ENCODE measurements around the gene RASL10A. TPM values are rescaled to one million over a fixed set of nuclear protein-coding genes. Genes with fewer than 3 reads are reported as not detected.

RASL10A gene
- total and polyA plus RNA-seq, 9 of the 15 experiments (the other 6 are each of a cell fraction or from before 2014, with no cell fraction given) = 0.17 to 1.2 (median 0.45) TPM; not detected in 3

DNA sequence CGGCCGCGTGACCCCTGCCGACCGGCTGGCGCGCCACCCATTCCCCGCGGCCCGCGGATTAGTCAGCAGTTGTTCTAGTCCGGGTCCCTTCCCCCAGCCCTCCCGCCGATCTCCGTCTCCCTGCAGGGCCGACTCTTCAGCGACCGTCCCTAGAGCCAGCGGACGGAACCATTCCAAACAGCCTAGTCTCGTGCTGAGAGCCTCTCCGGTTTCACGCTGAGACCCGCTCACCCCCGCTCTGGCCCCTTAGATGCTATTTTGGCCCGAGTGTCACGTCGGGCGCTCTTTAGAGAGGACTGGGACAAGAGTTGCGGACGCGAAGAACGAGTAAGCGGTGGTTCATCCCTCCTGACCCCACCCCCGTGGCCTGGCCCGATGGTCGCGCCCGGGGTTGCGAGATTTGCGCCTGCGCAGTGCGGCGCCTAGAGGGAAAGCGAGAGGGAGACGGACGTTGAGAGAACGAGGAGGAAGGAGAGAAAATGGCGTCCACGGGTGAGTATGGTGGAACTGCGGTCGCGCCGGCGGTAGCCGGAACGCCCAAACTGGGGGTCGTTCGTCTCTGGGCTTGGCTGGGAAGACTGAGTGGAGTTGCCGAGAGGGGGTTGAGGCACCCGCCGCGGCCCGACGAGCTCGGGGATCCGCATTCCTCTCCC lies 47.5 kb downstream of the RASL10A start, which contains the start of the genes EWSR1 and RHBDD3 (continued):
- TF ChIP-seq RBM22 (IDR thresholded peaks at IDR 0.05; ENCODE audit: low read depth, low read length, poor library complexity, severe bottlenecking) (peak; percentile 75), KDM5B (IDR thresholded peaks at IDR 0.05; ENCODE audit: insufficient replicate concordance, low read depth, low read length) (peak; percentile 56), NCOA1 (IDR thresholded peaks at IDR 0.05; ENCODE audit: low read depth) (peak; percentile 54; the same call in 1 of the 2 replicates), SMARCB1 (IDR thresholded peaks at IDR 0.05; ENCODE audit: insufficient read length, low read depth) (no peak), GTF2F1 (IDR thresholded peaks at IDR 0.05; ENCODE audit: low read depth, low read length) (0 out of 2 replicates have a peak, but pooled peaks have one; percentile 8), ZNF165 (CRISPR knock-in tag; IDR thresholded peaks at IDR 0.05; ENCODE audit: borderline replicate concordance) (no peak), POLR2G (IDR thresholded peaks at IDR 0.05; ENCODE audit: low read depth, low read length) (peak; percentile 90), TAF15 (IDR thresholded peaks at IDR 0.05; ENCODE audit: low read depth, low read length) (no peak), ETV6 (IDR thresholded peaks at IDR 0.05; ENCODE audit: borderline replicate concordance in 1 of 2, low read depth in 2 of 2, low read length in 1 of 2) (no peak), ETV6 (CRISPR knock-in tag; IDR thresholded peaks at IDR 0.05; ENCODE audit: borderline replicate concordance) (no peak), SRSF1 (IDR thresholded peaks at IDR 0.05; ENCODE audit: low read depth, low read length) (0 out of 2 replicates have a peak, but pooled peaks have one; percentile 27), POLR2AphosphoS2 (IDR thresholded peaks at IDR 0.05; ENCODE audit: low read length) (no peak), POLR2B (IDR thresholded peaks at IDR 0.05; ENCODE audit: low read depth, partially characterized antibody) (peak; percentile 86), PHF8 (IDR thresholded peaks at IDR 0.05; ENCODE audit: borderline replicate concordance, low read length) (peak; percentile 69)
- TF ChIP-seq, protein P1, sequence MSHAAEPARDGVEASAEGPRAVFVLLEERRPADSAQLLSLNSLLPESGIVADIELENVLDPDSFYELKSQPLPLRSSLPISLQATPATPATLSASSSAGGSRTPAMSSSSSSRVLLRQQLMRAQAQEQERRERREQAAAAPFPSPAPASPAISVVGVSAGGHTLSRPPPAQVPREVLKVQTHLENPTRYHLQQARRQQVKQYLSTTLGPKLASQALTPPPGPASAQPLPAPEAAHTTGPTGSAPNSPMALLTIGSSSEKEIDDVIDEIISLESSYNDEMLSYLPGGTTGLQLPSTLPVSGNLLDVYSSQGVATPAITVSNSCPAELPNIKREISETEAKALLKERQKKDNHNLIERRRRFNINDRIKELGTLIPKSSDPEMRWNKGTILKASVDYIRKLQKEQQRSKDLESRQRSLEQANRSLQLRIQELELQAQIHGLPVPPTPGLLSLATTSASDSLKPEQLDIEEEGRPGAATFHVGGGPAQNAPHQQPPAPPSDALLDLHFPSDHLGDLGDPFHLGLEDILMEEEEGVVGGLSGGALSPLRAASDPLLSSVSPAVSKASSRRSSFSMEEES (CRISPR knock-in tag; IDR thresholded peaks at IDR 0.05) = peak; percentile 11; the same call in 1 of the 2 replicates
- TF ChIP-seq, protein P2, sequence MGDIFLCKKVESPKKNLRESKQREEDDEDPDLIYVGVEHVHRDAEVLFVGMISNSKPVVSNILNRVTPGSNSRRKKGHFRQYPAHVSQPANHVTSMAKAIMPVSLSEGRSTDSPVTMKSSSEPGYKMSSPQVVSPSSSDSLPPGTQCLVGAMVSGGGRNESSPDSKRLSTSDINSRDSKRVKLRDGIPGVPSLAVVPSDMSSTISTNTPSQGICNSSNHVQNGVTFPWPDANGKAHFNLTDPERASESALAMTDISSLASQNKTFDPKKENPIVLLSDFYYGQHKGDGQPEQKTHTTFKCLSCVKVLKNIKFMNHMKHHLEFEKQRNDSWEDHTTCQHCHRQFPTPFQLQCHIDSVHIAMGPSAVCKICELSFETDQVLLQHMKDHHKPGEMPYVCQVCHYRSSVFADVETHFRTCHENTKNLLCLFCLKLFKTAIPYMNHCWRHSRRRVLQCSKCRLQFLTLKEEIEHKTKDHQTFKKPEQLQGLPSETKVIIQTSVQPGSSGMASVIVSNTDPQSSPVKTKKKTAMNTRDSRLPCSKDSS (IDR thresholded peaks at IDR 0.05; ENCODE audit: low read depth, partially characterized antibody) = no peak
- TF ChIP-seq, protein P3, sequence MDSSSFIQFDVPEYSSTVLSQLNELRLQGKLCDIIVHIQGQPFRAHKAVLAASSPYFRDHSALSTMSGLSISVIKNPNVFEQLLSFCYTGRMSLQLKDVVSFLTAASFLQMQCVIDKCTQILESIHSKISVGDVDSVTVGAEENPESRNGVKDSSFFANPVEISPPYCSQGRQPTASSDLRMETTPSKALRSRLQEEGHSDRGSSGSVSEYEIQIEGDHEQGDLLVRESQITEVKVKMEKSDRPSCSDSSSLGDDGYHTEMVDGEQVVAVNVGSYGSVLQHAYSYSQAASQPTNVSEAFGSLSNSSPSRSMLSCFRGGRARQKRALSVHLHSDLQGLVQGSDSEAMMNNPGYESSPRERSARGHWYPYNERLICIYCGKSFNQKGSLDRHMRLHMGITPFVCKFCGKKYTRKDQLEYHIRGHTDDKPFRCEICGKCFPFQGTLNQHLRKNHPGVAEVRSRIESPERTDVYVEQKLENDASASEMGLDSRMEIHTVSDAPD (CRISPR knock-in tag; IDR thresholded peaks at IDR 0.05) = no peak
- TF ChIP-seq, protein P4, sequence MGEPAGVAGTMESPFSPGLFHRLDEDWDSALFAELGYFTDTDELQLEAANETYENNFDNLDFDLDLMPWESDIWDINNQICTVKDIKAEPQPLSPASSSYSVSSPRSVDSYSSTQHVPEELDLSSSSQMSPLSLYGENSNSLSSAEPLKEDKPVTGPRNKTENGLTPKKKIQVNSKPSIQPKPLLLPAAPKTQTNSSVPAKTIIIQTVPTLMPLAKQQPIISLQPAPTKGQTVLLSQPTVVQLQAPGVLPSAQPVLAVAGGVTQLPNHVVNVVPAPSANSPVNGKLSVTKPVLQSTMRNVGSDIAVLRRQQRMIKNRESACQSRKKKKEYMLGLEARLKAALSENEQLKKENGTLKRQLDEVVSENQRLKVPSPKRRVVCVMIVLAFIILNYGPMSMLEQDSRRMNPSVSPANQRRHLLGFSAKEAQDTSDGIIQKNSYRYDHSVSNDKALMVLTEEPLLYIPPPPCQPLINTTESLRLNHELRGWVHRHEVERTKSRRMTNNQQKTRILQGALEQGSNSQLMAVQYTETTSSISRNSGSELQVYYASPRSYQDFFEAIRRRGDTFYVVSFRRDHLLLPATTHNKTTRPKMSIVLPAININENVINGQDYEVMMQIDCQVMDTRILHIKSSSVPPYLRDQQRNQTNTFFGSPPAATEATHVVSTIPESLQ (CRISPR knock-in tag; IDR thresholded peaks at IDR 0.05) = 0 out of 2 replicates have a peak, but pooled peaks have one; percentile 18
- TF ChIP-seq, protein P5, sequence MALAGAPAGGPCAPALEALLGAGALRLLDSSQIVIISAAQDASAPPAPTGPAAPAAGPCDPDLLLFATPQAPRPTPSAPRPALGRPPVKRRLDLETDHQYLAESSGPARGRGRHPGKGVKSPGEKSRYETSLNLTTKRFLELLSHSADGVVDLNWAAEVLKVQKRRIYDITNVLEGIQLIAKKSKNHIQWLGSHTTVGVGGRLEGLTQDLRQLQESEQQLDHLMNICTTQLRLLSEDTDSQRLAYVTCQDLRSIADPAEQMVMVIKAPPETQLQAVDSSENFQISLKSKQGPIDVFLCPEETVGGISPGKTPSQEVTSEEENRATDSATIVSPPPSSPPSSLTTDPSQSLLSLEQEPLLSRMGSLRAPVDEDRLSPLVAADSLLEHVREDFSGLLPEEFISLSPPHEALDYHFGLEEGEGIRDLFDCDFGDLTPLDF (CRISPR knock-in tag; IDR thresholded peaks at IDR 0.05) = peak; percentile 86; the same call in 1 of the 2 replicates

Measured in K562 (cell line).